ENCODE data around the gene PLXNB3. TPM values are rescaled to one million over a fixed set of nuclear protein-coding genes. Genes with fewer than 3 reads are reported as not detected.

Gene PLXNB3
- total RNA-seq, 3 donors from 2014 or later (not counting 1 experiment from before 2014, with no cell fraction given): 1.2 to 1.3 TPM; not detected in 1

- Histone ChIP-seq H3K4me1 (ENCODE audit: control insufficient read depth, insufficient read depth, low read length) (peaks cover 12% of the 10 kb centered on the region), H3K4me3 (ENCODE audit: low read length) (no peak overlapping the region), H3K36me3 (ENCODE audit: control insufficient read depth, insufficient read depth, low read length) (peaks cover 8% of the 10 kb centered on the region), H3K27ac (ENCODE audit: low read length) (no peak overlapping the region), H3K27me3 (ENCODE audit: control insufficient read depth, insufficient read depth, low read length) (no peaks in the 10 kb centered on the region), H3K9me3 (ENCODE audit: control insufficient read depth, insufficient read depth, low read length) (no peaks in the 10 kb centered on the region)
- Mint-ChIP-seq H3K27me3 (ENCODE audit: low read depth in 2 of 2) (no peaks in the 10 kb centered on the region), H3K27ac (no peak overlapping the region), H3K9me3 (no peaks in the 10 kb centered on the region), H3K4me1 (peaks cover 10 to 11% of the 10 kb centered on the region in 2 donors), H3K4me3 (no peak overlapping the region), H3K36me3 (no peaks in the 10 kb centered on the region)
- intact Hi-C loops (cut with micrococcal nuclease): no loop called here
- DNase-seq (no peak), ATAC-seq (no peak)
- TF ChIP-seq CTCF (IDR thresholded peaks at IDR 0.05): no peak
- WGBS (ENCODE audit: insufficient coverage): 95% methylated on average over 24 of the region's 27 CpGs
Measured at GRCh38 chrX:153738056-153738605, 25.9 kb upstream of the PLXNB3 start.

- Histone ChIP-seq H3K27me3 (ENCODE audit: control insufficient read depth, insufficient read depth, low read length) (no peaks in the 10 kb centered on the region), H3K4me1 (ENCODE audit: control insufficient read depth, insufficient read depth, low read length) (peaks cover 17% of the 10 kb centered on the region), H3K36me3 (ENCODE audit: control insufficient read depth, insufficient read depth, low read length) (peaks cover 8% of the 10 kb centered on the region), H3K9me3 (ENCODE audit: control insufficient read depth, insufficient read depth, low read length) (no peaks in the 10 kb centered on the region), H3K27ac (ENCODE audit: low read length) (no peak overlapping the region), H3K4me3 (ENCODE audit: low read length) (no peak overlapping the region)
- intact Hi-C loops (cut with micrococcal nuclease): no loop called here
- Mint-ChIP-seq H3K4me1 (peaks cover 8 to 15% of the 10 kb centered on the region in 2 donors), H3K36me3 (no peaks in the 10 kb centered on the region), H3K9me3 (no peaks in the 10 kb centered on the region), H3K4me3 (no peak overlapping the region), H3K27me3 (ENCODE audit: low read depth in 2 of 2) (peaks cover 0 to 4% of the 10 kb centered on the region in 2 donors), H3K27ac (no peak overlapping the region)
- no peak for TF ChIP-seq CTCF (IDR thresholded peaks at IDR 0.05)
- 73% methylated on average over 29 of the region's 29 CpGs for WGBS (ENCODE audit: insufficient coverage)
- ATAC-seq (no peak), DNase-seq (peak in 1 of 2 donors; percentile 51)
Measured at GRCh38 chrX:153739754-153740486, 24.1 kb upstream of the PLXNB3 start.

GRCh38 chrX:153740631-153741222 lies 23.3 kb upstream of the PLXNB3 start:
- H3K4me1 ChIP-seq (ENCODE audit: control insufficient read depth, insufficient read depth, low read length): peaks cover 15% of the 10 kb centered on the region
- whole genome bisulfite sequencing (ENCODE audit: insufficient coverage): 83% methylated on average over 12 of the region's 16 CpGs
- Mint-ChIP-seq H3K36me3 (no peaks in the 10 kb centered on the region), H3K27ac (no peak overlapping the region), H3K4me3 (no peak overlapping the region), H3K9me3 (no peaks in the 10 kb centered on the region), H3K4me1 (peaks cover 0 to 7% of the 10 kb centered on the region in 2 donors), H3K27me3 (ENCODE audit: low read depth in 2 of 2) (peaks cover 0 to 4% of the 10 kb centered on the region in 2 donors)
- H3K9me3 ChIP-seq (ENCODE audit: control insufficient read depth, insufficient read depth, low read length): no peaks in the 10 kb centered on the region
- no peak for TF ChIP-seq CTCF (IDR thresholded peaks at IDR 0.05)
- intact Hi-C loops (cut with micrococcal nuclease): no loop called here
- H3K27me3 ChIP-seq (ENCODE audit: control insufficient read depth, insufficient read depth, low read length): no peaks in the 10 kb centered on the region
- H3K27ac ChIP-seq (ENCODE audit: low read length): no peak overlapping the region
- no peak for DNase-seq
- no peak for ATAC-seq
- peaks cover 8% of the 10 kb centered on the region for H3K36me3 ChIP-seq (ENCODE audit: control insufficient read depth, insufficient read depth, low read length)
- no peak overlapping the region for H3K4me3 ChIP-seq (ENCODE audit: low read length)

All from natural killer cell (primary cell).